K562 (cell line): ENCODE data around the gene SLC35F2.

Experiments used
- CBX3 ChIP-seq, 2 experiments: IDR thresholded peaks; 1 replicate in 1 of 2; 2 replicates in 1 of 2; pipeline ENCODE4 v1.6.1; 2012; ENCODE audit warnings: inconsistent platforms in 2 of 2, low read length in 2 of 2, borderline replicate concordance in 1 of 2, control low read depth in 1 of 2
- FOXO4 ChIP-seq: fragments of 450-650 bp; formaldehyde crosslinking; IDR thresholded peaks from 2 replicates; pipeline ENCODE4 v1.4.0; 2020; ENCODE audit warnings: mild to moderate bottlenecking, moderate library complexity
- HIVEP1 ChIP-seq: fragments of 250-450 bp; sonication (Bioruptor Pico); IDR thresholded peaks from 2 replicates; pipeline ENCODE4 v1.4.0; 2020; ENCODE audit warnings: mild to moderate bottlenecking
- HOMEZ ChIP-seq: fragments of 250-450 bp; sonication (Bioruptor Pico); IDR thresholded peaks from 2 replicates; pipeline ENCODE4 v1.4.0; 2020; ENCODE audit warnings: mild to moderate bottlenecking, moderate library complexity
- NR3C1 ChIP-seq: sonication (generic); formaldehyde crosslinking; IDR thresholded peaks from 2 replicates; pipeline ENCODE4 v1.8.1; 2022; ENCODE audit warnings: missing genetic modification reagents
- TAF1 ChIP-seq: IDR thresholded peaks from 2 replicates; pipeline ENCODE4 v1.6.1; 2011; ENCODE audit warnings: mild to moderate bottlenecking, low read length, moderate library complexity; ENCODE audit not compliant: insufficient read depth, control insufficient read depth, severe bottlenecking; ENCODE audit errors: extremely low read depth
- TAF9B ChIP-seq: fragments of 450-650 bp; IDR thresholded peaks from 2 replicates; pipeline ENCODE4 v1.6.1; 2018; ENCODE audit warnings: mild to moderate bottlenecking; ENCODE audit not compliant: partially characterized antibody
- ZFPM2 ChIP-seq: fragments of 250-450 bp; sonication (Bioruptor Pico); IDR thresholded peaks from 2 replicates; pipeline ENCODE4 v1.5.1; 2022; ENCODE audit warnings: mild to moderate bottlenecking

- no peak for TF ChIP-seq CBX3 (IDR thresholded peaks at IDR 0.05; ENCODE audit: borderline replicate concordance in 1 of 2, low read length in 2 of 2)
- no peak for TF ChIP-seq ZFPM2 (CRISPR knock-in tag)
- TF ChIP-seq FOXO4, result no peak
- no peak for TF ChIP-seq TAF1
- TF ChIP-seq TAF9B, result no peak
- TF ChIP-seq HIVEP1 (CRISPR knock-in tag), result no peak
- TF ChIP-seq NR3C1 (CRISPR knock-in tag), result no peak
- TF ChIP-seq HOMEZ (CRISPR knock-in tag), result no peak
Measured at GRCh38 chr11:107750313-107750712, 108.3 kb downstream of the SLC35F2 start.
